Activated CD8-positive, alpha-beta memory T cell treated with anti-CD3 and anti-CD28 coated beads, Interleukin-2, amount 10 ng/mL, durations not matched to agents 7 days and 5 days (primary cell): ENCODE results near the gene B3GNT3. TPM values are rescaled to one million over a fixed set of nuclear protein-coding genes. Genes with fewer than 3 reads are reported as not detected.

Experiments used
- ATAC-seq: fragments of 150-1000 bp; cut with Tn5 transposase; one replicate; pipeline ENCODE4 v1.10.0; 2021; ENCODE audit warnings: moderate library complexity
- CTCF ChIA-PET: fragments of 350-600 bp; sonication (Branson Sonifier 250); formaldehyde crosslinking; loops from one replicate; lab custom pipeline; 2021; ENCODE audit warnings: antibody characterized with exemption; lab: Charles Lee
- DNase-seq: peaks from one replicate; pipeline ENCODE4 v3.0.0-alpha.2; 2020
- H3K27ac Mint-ChIP-seq: one replicate; pipeline ENCODE4 v1.8.0; 2021; ENCODE audit warnings: mild to moderate bottlenecking, mixed read lengths
- H3K27me3 Mint-ChIP-seq: one replicate; pipeline ENCODE4 v1.8.0; 2021; ENCODE audit warnings: mixed read lengths
- H3K36me3 Mint-ChIP-seq: one replicate; pipeline ENCODE4 v1.8.0; 2021; ENCODE audit warnings: mild to moderate bottlenecking, mixed read lengths
- H3K4me1 Mint-ChIP-seq: one replicate; pipeline ENCODE4 v1.8.0; 2021; ENCODE audit warnings: mixed read lengths
- H3K4me3 Mint-ChIP-seq: one replicate; pipeline ENCODE4 v1.8.0; 2021; ENCODE audit warnings: mild to moderate bottlenecking, moderate library complexity, mixed read lengths
- H3K9me3 Mint-ChIP-seq: one replicate; pipeline ENCODE4 v1.8.0; 2022; ENCODE audit warnings: low read depth, mixed read lengths
- total RNA-seq, 2 experiments: library from RNA; stranded (reverse); gene quantifications; one replicate each; pipeline ENCODE4 v1.2.3, GENCODE V29; 2021

B3GNT3 gene
- total RNA-seq, 2 experiments from 2014 or later, result not detected

GRCh38 chr19:17835182-17836006, 40.5 kb downstream of the B3GNT3 start:
- peak overlapping the region; percentile 35 for H3K27ac Mint-ChIP-seq
- peaks cover 3% of the 10 kb centered on the region for H3K9me3 Mint-ChIP-seq
- no peak for DNase-seq

GRCh38 chr19:17836530-17836929, 41.6 kb downstream of the B3GNT3 start:
- no peaks in the 10 kb centered on the region for H3K27me3 Mint-ChIP-seq
- no peak overlapping the region for H3K4me3 Mint-ChIP-seq
- no peak overlapping the region for H3K27ac Mint-ChIP-seq
- no peak for DNase-seq
- peaks cover 68% of the 10 kb centered on the region for H3K36me3 Mint-ChIP-seq
- no peak for ATAC-seq
- H3K4me1 Mint-ChIP-seq, result peaks cover 18% of the 10 kb centered on the region
- CTCF ChIA-PET, result no interaction called here
- peaks cover 3% of the 10 kb centered on the region for H3K9me3 Mint-ChIP-seq

More at GRCh38 chr19:17835182-17836006, 40.5 kb downstream of the B3GNT3 start:
- peaks cover 18% of the 10 kb centered on the region for H3K4me1 Mint-ChIP-seq
- H3K4me3 Mint-ChIP-seq, result no peak overlapping the region
- peaks cover 70% of the 10 kb centered on the region for H3K36me3 Mint-ChIP-seq
- CTCF ChIA-PET, result interaction anchor here (1.0 kb wide), 1 partner anchor 85 kb away, joined by 3 read pairs; the partner anchor contains the start of gene FCHO1
- no peaks in the 10 kb centered on the region for H3K27me3 Mint-ChIP-seq
- no peak for ATAC-seq

- Mint-ChIP-seq H3K4me1 (peaks cover 18% of the 10 kb centered on the region), H3K9me3 (no peaks in the 10 kb centered on the region), H3K27me3 (no peaks in the 10 kb centered on the region), H3K27ac (no peak overlapping the region), H3K36me3 (peaks cover 64% of the 10 kb centered on the region), H3K4me3 (no peak overlapping the region)
- ATAC-seq (no peak), DNase-seq (no peak)
- CTCF ChIA-PET, result interaction anchor here (0.7 kb wide), 1 partner anchor 56 kb away, joined by 4 read pairs; no protein-coding TSS in a partner anchor
These were observed 43.0 kb downstream of the B3GNT3 start for GRCh38 chr19:17837972-17838371.

- ATAC-seq, result no peak
- no peak for DNase-seq
- Mint-ChIP-seq H3K27me3 (no peaks in the 10 kb centered on the region), H3K4me3 (no peak overlapping the region), H3K4me1 (peaks cover 27% of the 10 kb centered on the region), H3K9me3 (no peaks in the 10 kb centered on the region), H3K27ac (no peak overlapping the region), H3K36me3 (peaks cover 64% of the 10 kb centered on the region)
- CTCF ChIA-PET, result no interaction called here
These were observed 45.1 kb downstream of the B3GNT3 start for GRCh38 chr19:17840019-17840418.

GRCh38 chr19:17841371-17841809, 46.5 kb downstream of the B3GNT3 start:
- peaks cover 32% of the 10 kb centered on the region for H3K4me1 Mint-ChIP-seq
- DNase-seq (no peak), ATAC-seq (no peak)
- H3K36me3 Mint-ChIP-seq, result peaks cover 60% of the 10 kb centered on the region
- H3K27ac Mint-ChIP-seq, result no peak overlapping the region
- no peak overlapping the region for H3K4me3 Mint-ChIP-seq
- CTCF ChIA-PET, result interaction anchor here (0.8 kb wide), 1 partner anchor 14 kb away, joined by 4 read pairs; no protein-coding TSS in a partner anchor
- no peaks in the 10 kb centered on the region for H3K9me3 Mint-ChIP-seq
- H3K27me3 Mint-ChIP-seq, result no peaks in the 10 kb centered on the region

- CTCF ChIA-PET, result interaction anchor here (0.6 to 1.7 kb wide), 2 partner anchors 17 to 581 kb away, joined by 3 to 7 read pairs; partner anchors contain the start of gene RPL18A
- Mint-ChIP-seq H3K4me1 (peaks cover 33% of the 10 kb centered on the region), H3K4me3 (no peak overlapping the region), H3K36me3 (peaks cover 56% of the 10 kb centered on the region), H3K9me3 (no peaks in the 10 kb centered on the region), H3K27me3 (no peaks in the 10 kb centered on the region), H3K27ac (no peak overlapping the region)
- DNase-seq (peak; percentile 69), ATAC-seq (peak; percentile 59)
These were observed 47.1 kb downstream of the B3GNT3 start for GRCh38 chr19:17841810-17842662.

- H3K4me1 Mint-ChIP-seq, result peaks cover 32% of the 10 kb centered on the region
- H3K4me3 Mint-ChIP-seq, result no peak overlapping the region
- ATAC-seq (no peak), DNase-seq (no peak)
- H3K27me3 Mint-ChIP-seq, result no peaks in the 10 kb centered on the region
- H3K36me3 Mint-ChIP-seq, result peaks cover 51% of the 10 kb centered on the region
- CTCF ChIA-PET, result interaction anchor here (0.6 to 1.7 kb wide), 3 partner anchors 17 to 581 kb away, joined by 3 to 7 read pairs (median 3); partner anchors contain the start of gene RPL18A
- H3K27ac Mint-ChIP-seq, result no peak overlapping the region
- no peaks in the 10 kb centered on the region for H3K9me3 Mint-ChIP-seq
These were observed 47.8 kb downstream of the B3GNT3 start for GRCh38 chr19:17842663-17843291.

GRCh38 chr19:17843292-17843827, 48.4 kb downstream of the B3GNT3 start:
- CTCF ChIA-PET, result interaction anchor here (1.0 to 1.7 kb wide), 3 partner anchors 16 to 60 kb away, joined by 3 to 7 read pairs (median 3); partner anchors contain the start of gene RPL18A
- ATAC-seq (no peak), DNase-seq (no peak)
- Mint-ChIP-seq H3K9me3 (no peaks in the 10 kb centered on the region), H3K4me3 (no peak overlapping the region), H3K27ac (no peak overlapping the region), H3K36me3 (peaks cover 50% of the 10 kb centered on the region), H3K4me1 (peaks cover 38% of the 10 kb centered on the region), H3K27me3 (no peaks in the 10 kb centered on the region)

GRCh38 chr19:17843908-17844490, 49.1 kb downstream of the B3GNT3 start:
- CTCF ChIA-PET, result interaction anchor here (1.0 to 1.7 kb wide), 3 partner anchors 15 to 61 kb away, joined by 3 to 7 read pairs (median 3); partner anchors contain the start of gene RPL18A
- H3K4me3 Mint-ChIP-seq, result no peak overlapping the region
- DNase-seq, result no peak
- ATAC-seq, result no peak
- H3K27ac Mint-ChIP-seq, result peak overlapping the region; percentile 28
- no peaks in the 10 kb centered on the region for H3K27me3 Mint-ChIP-seq
- peaks cover 44% of the 10 kb centered on the region for H3K4me1 Mint-ChIP-seq
- H3K9me3 Mint-ChIP-seq, result no peaks in the 10 kb centered on the region
- peaks cover 47% of the 10 kb centered on the region for H3K36me3 Mint-ChIP-seq

- DNase-seq (peak; percentile 79), ATAC-seq (no peak)
- H3K4me3 Mint-ChIP-seq, result peak overlapping the region; percentile 86
- peak overlapping the region; percentile 95 for H3K27ac Mint-ChIP-seq
- CTCF ChIA-PET, result interaction anchor here (1.3 to 7.0 kb wide), 6 partner anchors 9 to 408 kb away, joined by 3 to 58 read pairs (median 4); partner anchors contain the start of gene RPL18A
- no peaks in the 10 kb centered on the region for H3K9me3 Mint-ChIP-seq
- peaks cover 63% of the 10 kb centered on the region for H3K4me1 Mint-ChIP-seq
- H3K27me3 Mint-ChIP-seq, result no peaks in the 10 kb centered on the region
- H3K36me3 Mint-ChIP-seq, result peaks cover 35% of the 10 kb centered on the region
These were observed 51.2 kb downstream of the B3GNT3 start for GRCh38 chr19:17846146-17846545.

- Mint-ChIP-seq H3K27ac (peak within 1 kb of the TSS; percentile 95), H3K9me3 (no peaks in the 10 kb centered on the region), H3K36me3 (peaks cover 24% of the 10 kb centered on the region), H3K4me3 (peak within 1 kb of the TSS; percentile 86), H3K4me1 (peaks cover 70% of the 10 kb centered on the region), H3K27me3 (no peaks in the 10 kb centered on the region)
- DNase-seq (peak; percentile 94), ATAC-seq (peak; percentile 81)
- CTCF ChIA-PET, result interaction anchor here (1.3 to 7.0 kb wide), 5 partner anchors 8 to 99 kb away, joined by 3 to 58 read pairs (median 4); partner anchors contain the start of genes CCDC124 and RPL18A
These were observed 52.8 kb downstream of the B3GNT3 start, which contains the start of gene JAK3 for GRCh38 chr19:17847538-17848366. JAK3 (minus strand) TSS chr19:17847982; CDS start chr19:17844417, 3,565 bp downstream.
